Cardiac muscle cell (in vitro differentiated cells and primary cell): ENCODE results near the gene PSD2. TPM values are rescaled to one million over a fixed set of nuclear protein-coding genes. Genes with fewer than 3 reads are reported as not detected.

Experiments
- DNase-seq, 2 donors: peaks; one replicate each; pipeline versions ENCODE4 v3.0.0 to v3.0.0-alpha.2; 2010 to 2017; ENCODE audit warnings: low read depth in 1 of 2, low spot score in 1 of 2
- H3K27ac ChIP-seq: fragments of 200-600 bp; sonication (generic); 2 replicates; pipeline ENCODE4 v1.5.1; 2016
- H3K27me3 ChIP-seq: fragments of 200-600 bp; sonication (generic); 2 replicates; pipeline ENCODE4 v1.6.0; 2016; ENCODE audit warnings: control low read depth
- H3K36me3 ChIP-seq: fragments of 200-600 bp; sonication (generic); 2 replicates; pipeline ENCODE4 v1.5.1; 2016; ENCODE audit warnings: control low read depth
- H3K4me1 ChIP-seq: fragments of 200-600 bp; sonication (generic); 2 replicates; pipeline ENCODE4 v1.8.1; 2017; ENCODE audit warnings: low read depth, mild to moderate bottlenecking, mixed run types
- H3K4me3 ChIP-seq: fragments of 200-600 bp; sonication (generic); 2 replicates; pipeline ENCODE4 v1.5.1; 2016; ENCODE audit warnings: mild to moderate bottlenecking
- H3K9me3 ChIP-seq: fragments of 200-600 bp; sonication (generic); 2 replicates; pipeline ENCODE4 v1.5.1; 2017; ENCODE audit warnings: low read depth, mild to moderate bottlenecking, control low read depth
- CTCF ChIP-seq: IDR thresholded peaks from 2 replicates; pipeline ENCODE4 v1.5.1; 2012; ENCODE audit warnings: low read depth, mild to moderate bottlenecking, low read length
- polyA plus RNA-seq: library from polyadenylated mRNA; unstranded; fragments of >200 nt; fragmentation: Nextera tagmentation; extraction: Ambion mirVana; gene quantifications from 2 replicates; pipeline ENCODE4 v1.2.1, GENCODE V29; 2016
- total RNA-seq: library from RNA; depleted of rRNA; stranded (reverse); fragments of >200 nt; gene quantifications from 2 replicates; pipeline ENCODE4 v1.2.3, GENCODE V29; 2016

The PSD2 gene
- total and polyA plus RNA-seq, 2 experiments from 2014 or later: 0.04 to 0.48 TPM

GRCh38 chr5:139831624-139832023, 36.0 kb downstream of the PSD2 start:
- H3K4me3 ChIP-seq: no peak overlapping the region
- DNase-seq: no peak
- H3K9me3 ChIP-seq: no peaks in the 10 kb centered on the region
- TF ChIP-seq CTCF: no peak
- no peak overlapping the region for H3K27ac ChIP-seq
- no peaks in the 10 kb centered on the region for H3K4me1 ChIP-seq
- no peaks in the 10 kb centered on the region for H3K36me3 ChIP-seq
- peaks cover 47% of the 10 kb centered on the region for H3K27me3 ChIP-seq

GRCh38 chr5:139833525-139833924, 37.9 kb downstream of the PSD2 start:
- Histone ChIP-seq H3K36me3 (no peaks in the 10 kb centered on the region), H3K4me3 (no peak overlapping the region), H3K4me1 (no peaks in the 10 kb centered on the region), H3K27me3 (peaks cover 41% of the 10 kb centered on the region), H3K27ac (no peak overlapping the region), H3K9me3 (no peaks in the 10 kb centered on the region)
- TF ChIP-seq CTCF: no peak
- no peak for DNase-seq

- Histone ChIP-seq H3K36me3 (no peaks in the 10 kb centered on the region), H3K27ac (no peak overlapping the region), H3K4me3 (no peak overlapping the region), H3K9me3 (no peaks in the 10 kb centered on the region), H3K27me3 (peaks cover 39% of the 10 kb centered on the region), H3K4me1 (no peaks in the 10 kb centered on the region)
- TF ChIP-seq CTCF: no peak
- peak in 1 of 2 donors; percentile 54 for DNase-seq
These were observed 40.0 kb downstream of the PSD2 start for GRCh38 chr5:139835656-139836055.

GRCh38 chr5:139836469-139837208, 41.0 kb downstream of the PSD2 start:
- Histone ChIP-seq H3K27me3 (peaks cover 30% of the 10 kb centered on the region), H3K4me1 (no peaks in the 10 kb centered on the region), H3K9me3 (no peaks in the 10 kb centered on the region), H3K27ac (no peak overlapping the region), H3K36me3 (no peaks in the 10 kb centered on the region), H3K4me3 (no peak overlapping the region)
- TF ChIP-seq CTCF: no peak
- no peak for DNase-seq

GRCh38 chr5:139837711-139838380, 42.2 kb downstream of the PSD2 start:
- no peak for TF ChIP-seq CTCF

More at GRCh38 chr5:139837711-139838380, 42.2 kb downstream of the PSD2 start:
- H3K4me1 ChIP-seq: no peaks in the 10 kb centered on the region
- H3K9me3 ChIP-seq: no peaks in the 10 kb centered on the region
- H3K27me3 ChIP-seq: peaks cover 18% of the 10 kb centered on the region
- DNase-seq: no peak
- no peak overlapping the region for H3K4me3 ChIP-seq
- no peak overlapping the region for H3K27ac ChIP-seq
- H3K36me3 ChIP-seq: no peaks in the 10 kb centered on the region
